ENCODE data around the gene SPRY4.

GRCh38 chr5:142339781-142340180 lies 15.0 kb upstream of the SPRY4 start:
- TF ChIP-seq, protein P1, sequence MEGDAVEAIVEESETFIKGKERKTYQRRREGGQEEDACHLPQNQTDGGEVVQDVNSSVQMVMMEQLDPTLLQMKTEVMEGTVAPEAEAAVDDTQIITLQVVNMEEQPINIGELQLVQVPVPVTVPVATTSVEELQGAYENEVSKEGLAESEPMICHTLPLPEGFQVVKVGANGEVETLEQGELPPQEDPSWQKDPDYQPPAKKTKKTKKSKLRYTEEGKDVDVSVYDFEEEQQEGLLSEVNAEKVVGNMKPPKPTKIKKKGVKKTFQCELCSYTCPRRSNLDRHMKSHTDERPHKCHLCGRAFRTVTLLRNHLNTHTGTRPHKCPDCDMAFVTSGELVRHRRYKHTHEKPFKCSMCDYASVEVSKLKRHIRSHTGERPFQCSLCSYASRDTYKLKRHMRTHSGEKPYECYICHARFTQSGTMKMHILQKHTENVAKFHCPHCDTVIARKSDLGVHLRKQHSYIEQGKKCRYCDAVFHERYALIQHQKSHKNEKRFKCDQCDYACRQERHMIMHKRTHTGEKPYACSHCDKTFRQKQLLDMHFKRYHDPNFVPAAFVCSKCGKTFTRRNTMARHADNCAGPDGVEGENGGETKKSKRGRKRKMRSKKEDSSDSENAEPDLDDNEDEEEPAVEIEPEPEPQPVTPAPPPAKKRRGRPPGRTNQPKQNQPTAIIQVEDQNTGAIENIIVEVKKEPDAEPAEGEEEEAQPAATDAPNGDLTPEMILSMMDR (IDR thresholded peaks at IDR 0.05): no peak
- no peak for TF ChIP-seq POLR2A (IDR thresholded peaks at IDR 0.05)
